OCI-LY1 (cell line): ENCODE data around the gene TBX21.
"Not testable (repeated sequence)": the region's sequence is repeated elsewhere in the genome, so short reads cannot be mapped to it uniquely, and the experiment has no call there.

Experiments used
- EZH2 ChIP-seq: fragments of 200-600 bp; sonication (generic), shearing (Covaris generic); IDR thresholded peaks from 2 replicates; pipeline ENCODE4 v1.8.0; 2017; ENCODE audit warnings: borderline replicate concordance, mixed run types, mild to moderate bottlenecking, antibody characterized with exemption, low read length, moderate library complexity, mixed read lengths
- TF ChIP-seq, protein P1 (sequence below): fragments of 200-600 bp; sonication (generic), shearing (Covaris generic); IDR thresholded peaks from 2 replicates; pipeline ENCODE4 v1.5.1; 2017; ENCODE audit warnings: mild to moderate bottlenecking, antibody characterized with exemption, low read length, moderate library complexity, mixed read lengths

DNA sequence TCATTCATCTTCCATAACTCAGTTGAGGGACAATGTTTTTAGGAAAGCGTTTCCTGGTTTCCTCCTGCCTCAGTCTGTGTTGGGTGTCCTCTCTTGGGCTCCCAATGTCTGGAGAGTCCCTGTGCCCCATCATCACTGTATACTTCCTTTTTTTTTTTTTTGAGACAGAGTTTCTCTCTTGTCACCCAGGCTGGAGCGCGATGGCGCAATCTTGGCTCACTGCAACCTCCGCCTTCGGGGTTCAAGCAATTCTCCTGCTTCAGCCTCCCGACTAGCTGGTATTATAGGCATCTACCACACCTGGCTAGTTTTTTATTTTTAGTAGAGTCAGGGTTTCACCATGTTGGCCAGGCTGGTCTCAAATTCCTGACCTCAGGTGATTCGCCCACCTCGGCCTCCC, 40.6 kb downstream of the TBX21 start:
- TF ChIP-seq, protein P1, sequence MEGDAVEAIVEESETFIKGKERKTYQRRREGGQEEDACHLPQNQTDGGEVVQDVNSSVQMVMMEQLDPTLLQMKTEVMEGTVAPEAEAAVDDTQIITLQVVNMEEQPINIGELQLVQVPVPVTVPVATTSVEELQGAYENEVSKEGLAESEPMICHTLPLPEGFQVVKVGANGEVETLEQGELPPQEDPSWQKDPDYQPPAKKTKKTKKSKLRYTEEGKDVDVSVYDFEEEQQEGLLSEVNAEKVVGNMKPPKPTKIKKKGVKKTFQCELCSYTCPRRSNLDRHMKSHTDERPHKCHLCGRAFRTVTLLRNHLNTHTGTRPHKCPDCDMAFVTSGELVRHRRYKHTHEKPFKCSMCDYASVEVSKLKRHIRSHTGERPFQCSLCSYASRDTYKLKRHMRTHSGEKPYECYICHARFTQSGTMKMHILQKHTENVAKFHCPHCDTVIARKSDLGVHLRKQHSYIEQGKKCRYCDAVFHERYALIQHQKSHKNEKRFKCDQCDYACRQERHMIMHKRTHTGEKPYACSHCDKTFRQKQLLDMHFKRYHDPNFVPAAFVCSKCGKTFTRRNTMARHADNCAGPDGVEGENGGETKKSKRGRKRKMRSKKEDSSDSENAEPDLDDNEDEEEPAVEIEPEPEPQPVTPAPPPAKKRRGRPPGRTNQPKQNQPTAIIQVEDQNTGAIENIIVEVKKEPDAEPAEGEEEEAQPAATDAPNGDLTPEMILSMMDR, result not testable (repeated sequence)
- TF ChIP-seq EZH2, result not testable (repeated sequence)
